ENCODE results near the gene CPZ.
"Not testable (repeated sequence)": the region's sequence is repeated elsewhere in the genome, so short reads cannot be mapped to it uniquely, and the experiment has no call there.

CPZ gene

DNA sequence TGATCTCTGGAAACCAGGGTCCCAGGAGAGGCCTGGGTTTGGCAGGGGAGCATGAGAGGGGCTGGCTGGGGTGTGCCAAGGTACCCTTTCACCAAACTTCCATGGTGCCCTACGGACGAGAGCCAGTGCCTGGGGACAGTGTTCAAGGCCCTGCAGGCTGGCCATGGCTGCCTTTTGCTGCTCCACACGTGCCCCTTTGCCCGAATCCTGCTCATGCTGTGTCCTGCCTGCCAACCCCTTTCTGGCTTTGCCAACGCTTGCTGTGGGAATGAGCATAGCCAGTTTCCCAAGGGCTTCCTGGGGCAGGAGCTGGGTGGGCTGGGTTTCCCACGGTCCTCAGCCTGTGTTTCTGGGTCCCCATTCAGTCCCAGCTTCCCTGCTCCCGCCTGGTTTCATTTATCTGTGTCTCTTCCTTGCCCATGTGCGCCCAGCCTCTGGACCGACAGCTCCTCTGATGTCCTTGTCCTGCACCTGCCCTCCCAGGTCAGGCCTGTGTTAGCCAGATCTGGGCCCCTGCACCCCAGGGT is 17.3 kb downstream of the CPZ start:
- DNase-seq (ENCODE audit: low read depth in 2 of 2): no peak

- DNase-seq (ENCODE audit: low read depth in 2 of 2): no peak
Observed at GRCh38 chr4:8610858-8611616, 18.5 kb downstream of the CPZ start.

- DNase-seq (ENCODE audit: low read depth in 2 of 2): no peak
Observed at GRCh38 chr4:8612646-8613045, 20.1 kb downstream of the CPZ start.

DNA sequence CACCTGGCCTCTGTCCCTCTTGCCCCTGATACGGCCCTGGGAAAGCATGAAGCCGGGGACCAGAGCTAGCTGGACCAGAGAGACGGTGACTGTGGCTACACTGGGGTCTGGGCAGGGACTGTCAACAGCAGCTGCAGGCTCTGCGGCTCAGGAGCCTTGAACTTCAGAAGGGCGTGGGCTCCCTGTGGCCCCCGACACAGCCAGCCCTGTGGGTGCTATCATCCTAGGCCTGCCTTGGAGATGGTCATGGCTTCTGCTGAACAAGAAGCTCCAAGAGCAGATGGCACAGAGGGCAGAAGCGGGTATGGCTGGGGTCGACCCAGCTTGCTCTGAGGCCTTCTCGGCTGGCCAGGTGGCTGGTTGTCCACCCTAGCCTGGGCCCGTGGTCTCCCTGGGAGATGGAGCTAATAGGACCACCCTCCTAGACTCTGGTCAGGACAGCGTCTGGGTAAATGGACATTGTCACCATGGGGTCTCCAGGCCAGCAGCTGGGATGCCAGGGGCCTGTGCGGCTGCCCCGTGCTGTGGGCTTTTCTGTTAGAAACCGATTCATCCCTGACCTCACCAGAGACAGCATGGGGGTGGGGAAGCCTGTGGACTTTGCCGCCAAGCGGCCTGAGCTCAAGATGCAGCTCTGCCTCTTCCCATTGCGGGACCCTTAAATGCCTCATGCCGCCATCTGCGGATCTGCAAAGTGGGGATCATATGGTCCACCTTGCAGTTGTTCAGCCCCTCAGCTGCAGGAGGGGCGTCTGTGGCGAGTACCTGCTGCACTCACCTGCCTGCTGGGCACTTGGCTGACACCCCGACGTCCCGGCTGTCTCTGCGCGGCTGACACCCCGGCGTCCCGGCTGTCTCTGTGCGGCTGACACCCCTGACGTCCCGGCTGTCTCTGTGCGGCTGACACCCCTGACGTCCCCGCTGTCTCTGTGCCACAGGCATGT is 21.1 kb downstream of the CPZ start:
- no peak for DNase-seq (ENCODE audit: low read depth in 2 of 2)

DNA sequence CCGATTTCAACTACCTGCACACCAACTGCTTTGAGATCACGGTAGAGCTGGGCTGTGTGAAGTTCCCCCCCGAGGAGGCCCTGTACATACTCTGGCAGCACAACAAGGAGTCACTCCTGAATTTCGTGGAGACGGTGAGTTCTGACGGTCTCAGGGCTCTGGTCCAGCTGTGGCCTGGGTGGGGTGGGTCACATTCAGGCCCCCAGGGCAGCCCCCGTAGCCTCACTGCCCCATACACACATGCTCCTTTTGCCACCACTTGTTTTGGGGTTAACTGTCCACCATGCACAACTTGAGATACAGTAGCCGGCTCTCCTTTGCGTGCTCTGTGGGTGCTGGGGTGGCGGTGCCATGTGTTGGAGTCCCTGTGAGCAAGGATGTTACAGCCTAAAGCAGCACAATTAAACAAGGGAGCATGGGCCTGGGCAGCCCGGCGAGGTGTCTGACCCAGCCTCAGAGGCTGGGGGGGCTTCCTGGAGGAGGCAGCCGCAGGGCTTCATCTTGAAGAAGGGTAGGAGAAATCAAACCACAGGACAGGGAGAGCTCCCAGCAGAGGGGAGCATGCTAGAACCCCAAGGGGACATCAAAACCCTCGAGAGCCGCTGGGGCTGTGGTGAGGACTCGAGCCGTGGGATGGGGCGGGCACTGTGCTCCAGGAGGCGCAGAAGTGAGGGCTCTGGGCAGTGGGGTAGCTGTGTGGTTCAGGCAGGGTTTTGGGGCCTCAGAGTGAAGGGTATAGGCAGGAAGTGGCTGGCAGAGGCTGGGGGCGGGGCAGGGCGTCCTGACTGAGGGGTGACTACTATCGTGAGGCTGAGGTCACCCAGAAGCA is 22.0 kb downstream of the CPZ start:
- DNase-seq (ENCODE audit: low read depth in 2 of 2): no peak

- DNase-seq (ENCODE audit: low read depth in 2 of 2): no peak
Observed at GRCh38 chr4:8615366-8615765, 22.8 kb downstream of the CPZ start.

DNA sequence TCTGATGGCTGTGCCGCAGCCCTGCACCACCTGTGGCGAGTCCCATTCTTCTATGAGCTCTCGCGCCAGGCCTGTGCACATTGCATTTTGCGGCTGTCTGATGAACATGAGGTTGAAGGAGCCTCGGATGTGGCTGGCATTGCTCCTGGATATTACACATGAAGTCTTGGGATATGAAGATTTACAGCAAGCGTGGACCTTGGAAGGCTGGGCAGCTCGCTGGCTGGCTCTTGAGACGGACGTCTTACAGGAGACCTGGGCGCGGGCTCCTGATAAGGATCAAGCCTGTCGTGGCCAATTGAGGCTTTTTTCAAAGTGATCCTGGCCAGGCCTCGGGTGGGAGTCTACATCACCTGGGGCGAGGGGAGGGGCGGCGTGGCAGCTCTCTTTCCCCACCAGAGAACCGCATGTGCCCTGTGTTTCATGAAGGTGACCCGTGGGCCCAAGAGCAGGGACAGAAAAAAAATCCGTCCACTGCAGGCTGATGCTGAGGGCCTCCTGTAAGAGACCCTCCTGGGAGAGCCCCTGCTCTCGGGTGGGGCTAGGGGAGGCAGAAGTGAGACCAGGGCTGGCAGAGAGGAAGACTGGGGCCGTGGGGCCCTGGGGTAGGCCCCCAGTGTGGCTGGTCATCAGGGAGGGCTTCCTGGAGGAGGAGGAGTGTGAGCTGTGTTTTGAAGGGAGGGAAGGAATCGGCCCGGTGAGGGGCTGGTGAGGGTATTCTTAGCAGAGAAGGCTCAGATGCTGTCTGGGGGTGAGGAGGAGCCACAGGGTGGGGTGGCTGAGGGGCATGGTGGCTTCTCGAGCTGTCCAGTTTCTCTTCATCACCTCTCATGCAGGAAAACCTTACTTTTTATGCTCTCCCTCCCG is 23.6 kb downstream of the CPZ start:
- no peak for DNase-seq (ENCODE audit: low read depth in 2 of 2)

- no peak for DNase-seq (ENCODE audit: low read depth in 2 of 2)
Observed at GRCh38 chr4:8616831-8617230, 24.3 kb downstream of the CPZ start.

GRCh38 chr4:8617486-8618040 is 25.0 kb downstream of the CPZ start:
- DNase-seq (ENCODE audit: low read depth in 2 of 2): no peak

DNA sequence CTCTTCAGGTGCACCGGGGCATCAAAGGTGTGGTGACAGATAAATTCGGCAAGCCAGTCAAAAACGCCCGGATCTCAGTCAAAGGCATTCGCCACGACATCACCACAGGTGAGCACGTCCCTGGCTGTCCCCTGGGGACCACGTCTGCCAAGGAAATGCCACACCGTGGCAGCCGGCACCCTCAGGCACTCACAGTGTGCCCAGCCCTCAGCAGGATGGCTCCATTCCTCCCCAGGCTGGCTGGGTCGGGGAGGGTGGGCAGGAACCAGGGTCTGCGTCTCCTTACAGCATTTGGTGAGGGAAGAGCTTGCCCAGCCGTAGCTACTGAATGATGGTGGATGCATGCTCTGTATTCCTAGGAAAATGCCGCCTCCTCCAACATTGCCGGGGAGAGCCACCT is 25.9 kb downstream of the CPZ start:
- no peak for DNase-seq (ENCODE audit: low read depth in 2 of 2)

DNA sequence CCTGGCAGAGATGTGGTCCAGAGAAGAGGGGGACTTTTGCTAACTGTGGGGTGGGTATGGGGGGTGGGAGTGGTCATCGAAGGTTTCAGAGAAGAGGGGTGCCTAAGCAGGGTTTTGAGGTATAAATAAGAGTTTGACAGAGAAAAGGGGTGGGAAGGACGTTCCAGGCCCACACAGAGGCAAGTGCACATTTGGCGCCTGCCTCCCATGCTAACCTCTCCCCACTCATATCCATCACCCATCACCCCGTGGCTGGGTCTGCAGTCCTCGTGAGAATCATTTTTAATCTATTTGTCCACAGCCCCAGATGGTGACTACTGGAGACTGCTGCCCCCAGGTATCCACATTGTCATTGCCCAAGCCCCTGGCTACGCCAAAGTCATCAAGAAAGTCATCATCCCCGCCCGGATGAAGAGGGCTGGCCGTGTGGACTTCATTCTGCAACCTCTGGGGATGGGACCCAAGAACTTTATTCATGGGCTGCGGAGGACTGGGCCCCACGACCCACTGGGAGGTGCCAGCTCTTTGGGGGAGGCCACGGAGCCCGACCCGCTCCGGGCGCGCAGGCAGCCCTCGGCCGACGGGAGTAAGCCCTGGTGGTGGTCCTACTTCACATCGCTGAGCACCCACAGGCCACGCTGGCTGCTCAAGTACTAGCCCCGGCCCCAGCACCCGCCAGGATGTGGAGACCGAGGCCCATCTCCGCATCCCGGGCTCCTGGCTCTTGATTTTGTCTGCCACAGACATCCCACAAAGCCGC is 26.6 kb downstream of the CPZ start:
- no peak for DNase-seq (ENCODE audit: low read depth in 2 of 2)

DNA sequence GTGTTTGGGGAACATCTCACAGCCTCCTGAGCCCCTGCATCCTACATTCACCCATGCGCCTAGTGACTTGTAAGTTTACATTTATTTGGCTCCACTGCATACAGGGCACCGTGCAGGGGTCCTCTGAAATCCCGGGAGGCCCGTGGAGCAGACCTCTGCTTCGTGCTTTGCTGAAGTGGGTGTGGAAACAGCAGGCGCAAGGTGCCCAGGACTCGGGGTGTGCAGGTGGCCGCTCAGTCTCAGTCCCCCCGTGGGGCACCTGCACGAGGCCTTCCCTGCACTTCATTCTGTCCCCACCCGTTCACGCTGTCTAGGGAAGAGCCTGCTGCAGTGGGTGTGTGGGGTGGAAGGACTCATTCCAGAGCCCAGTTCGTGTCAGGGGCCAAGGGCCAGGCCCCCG is 28.6 kb downstream of the CPZ start:
- not testable (repeated sequence) for DNase-seq (ENCODE audit: low read depth in 2 of 2)

DNA sequence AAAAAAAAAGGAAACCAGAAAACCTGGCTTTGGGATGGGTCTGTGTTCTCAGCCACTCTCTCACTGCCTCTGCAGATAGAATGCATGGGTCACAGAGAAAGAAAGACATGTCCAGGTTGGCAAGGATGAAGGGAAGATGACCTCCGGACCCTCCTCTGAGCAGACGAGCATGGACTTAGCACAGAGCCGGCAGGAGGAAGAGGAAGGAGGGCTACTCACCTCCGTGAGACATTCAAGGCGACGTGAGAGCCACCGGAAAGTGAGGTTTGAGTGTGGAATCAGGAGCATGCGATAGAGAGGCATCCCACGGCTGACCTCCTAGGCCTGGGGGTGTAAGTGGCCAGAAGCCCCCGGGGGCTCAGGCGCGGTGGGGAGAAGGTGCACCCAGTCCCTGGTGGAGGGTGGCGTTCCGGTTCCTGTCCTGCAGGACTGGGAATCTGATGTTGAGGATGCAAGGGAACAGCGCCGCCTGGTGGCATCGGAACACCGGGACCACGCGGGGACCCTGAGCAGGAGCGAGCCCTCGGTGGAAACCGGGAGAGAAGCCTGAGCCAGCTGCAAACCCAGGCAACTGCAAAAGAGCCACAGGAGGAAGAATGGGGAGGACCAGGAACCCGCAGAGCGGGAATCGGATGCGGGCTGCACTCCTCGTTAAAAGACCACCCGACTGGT is 32.2 kb downstream of the CPZ start:
- not testable (repeated sequence) for DNase-seq (ENCODE audit: low read depth in 2 of 2)

GRCh38 chr4:8630240-8630905 is 37.8 kb downstream of the CPZ start:
- not testable (repeated sequence) for DNase-seq (ENCODE audit: low read depth in 2 of 2)

GRCh38 chr4:8631896-8632295 is 39.3 kb downstream of the CPZ start:
- not testable (repeated sequence) for DNase-seq (ENCODE audit: low read depth in 2 of 2)

- DNase-seq (ENCODE audit: low read depth in 2 of 2): not testable (repeated sequence)
Observed at GRCh38 chr4:8634773-8635172, 42.2 kb downstream of the CPZ start.

DNA sequence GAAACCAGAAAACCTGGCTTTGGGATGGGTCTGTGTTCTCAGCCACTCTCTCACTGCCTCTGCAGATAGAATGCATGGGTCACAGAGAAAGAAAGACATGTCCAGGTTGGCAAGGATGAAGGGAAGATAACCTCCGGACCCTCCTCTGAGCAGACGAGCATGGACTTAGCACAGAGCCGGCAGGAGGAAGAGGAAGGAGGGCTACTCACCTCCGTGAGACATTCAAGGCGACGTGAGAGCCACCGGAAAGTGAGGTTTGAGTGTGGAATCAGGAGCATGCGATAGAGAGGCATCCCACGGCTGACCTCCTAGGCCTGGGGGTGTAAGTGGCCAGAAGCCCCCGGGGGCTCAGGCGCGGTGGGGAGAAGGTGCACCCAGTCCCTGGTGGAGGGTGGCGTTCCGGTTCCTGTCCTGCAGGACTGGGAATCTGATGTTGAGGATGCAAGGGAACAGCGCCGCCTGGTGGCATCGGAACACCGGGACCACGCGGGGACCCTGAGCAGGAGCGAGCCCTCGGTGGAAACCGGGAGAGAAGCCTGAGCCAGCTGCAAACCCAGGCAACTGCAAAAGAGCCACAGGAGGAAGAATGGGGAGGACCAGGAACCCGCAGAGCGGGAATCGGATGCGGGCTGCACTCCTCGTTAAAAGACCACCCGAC is 43.5 kb downstream of the CPZ start:
- not testable (repeated sequence) for DNase-seq (ENCODE audit: low read depth in 2 of 2)

GRCh38 chr4:8637456-8637984 is 45.0 kb downstream of the CPZ start:
- DNase-seq (ENCODE audit: low read depth in 2 of 2): no peak
